OCI-LY1 (cell line): Measurements from ENCODE around the gene EPS8L3.
"Not testable (repeated sequence)": the region's sequence is repeated elsewhere in the genome, so short reads cannot be mapped to it uniquely, and the experiment has no call there.

Source experiments
- H2AFZ ChIP-seq: fragments of 200-600 bp; sonication (generic), shearing (Covaris generic); 2 replicates; pipeline ENCODE4 v1.6.0; 2014; ENCODE audit warnings: antibody characterized with exemption, mild to moderate bottlenecking, low read length
- H3F3A ChIP-seq: fragments of 200-600 bp; sonication (generic), shearing (Covaris generic); 2 replicates; pipeline ENCODE4 v1.6.0; 2014; ENCODE audit warnings: mild to moderate bottlenecking, antibody characterized with exemption, low read length, moderate library complexity; ENCODE audit not compliant: insufficient read depth
- H3K27ac ChIP-seq: fragments of 200-600 bp; sonication (generic); 2 replicates; pipeline ENCODE4 v1.5.1; 2014; ENCODE audit warnings: low read length, mixed run types, mild to moderate bottlenecking, low read depth; ENCODE audit not compliant: poor library complexity, severe bottlenecking
- H3K27me3 ChIP-seq: fragments of 200-600 bp; sonication (generic); 2 replicates; pipeline ENCODE4 v1.6.0; 2014; ENCODE audit warnings: antibody characterized with exemption, mild to moderate bottlenecking, low read length, moderate library complexity; ENCODE audit not compliant: insufficient read depth
- H3K36me3 ChIP-seq: fragments of 200-600 bp; sonication (generic); 2 replicates; pipeline ENCODE4 v1.6.1; 2014; ENCODE audit warnings: mild to moderate bottlenecking, antibody characterized with exemption, low read length, moderate library complexity, mixed read lengths; ENCODE audit not compliant: insufficient read depth
- H3K4me1 ChIP-seq: fragments of 200-600 bp; sonication (generic); 2 replicates; pipeline ENCODE4 v1.5.1; 2014; ENCODE audit warnings: mild to moderate bottlenecking, low read length, moderate library complexity; ENCODE audit not compliant: insufficient read depth, severe bottlenecking
- H3K4me2 ChIP-seq: fragments of 200-600 bp; sonication (generic), shearing (Covaris generic); 2 replicates; pipeline ENCODE4 v1.6.1; 2014; ENCODE audit warnings: low read length
- H3K4me3 ChIP-seq: fragments of 200-600 bp; sonication (generic); 2 replicates; pipeline ENCODE4 v1.5.1; 2014; ENCODE audit warnings: low read length, low read depth, mild to moderate bottlenecking, mixed read lengths; ENCODE audit not compliant: poor library complexity, severe bottlenecking
- H3K79me2 ChIP-seq: fragments of 200-600 bp; shearing (Covaris generic); 2 replicates; pipeline ENCODE4 v1.6.1; 2016; ENCODE audit warnings: mixed run types, low read length, mixed read lengths; ENCODE audit not compliant: insufficient read depth
- H3K9ac ChIP-seq: fragments of 200-600 bp; sonication (generic), shearing (Covaris generic); 2 replicates; pipeline ENCODE4 v1.6.1; 2014; ENCODE audit warnings: mild to moderate bottlenecking, low read length, mixed read lengths
- H3K9me2 ChIP-seq: fragments of 200-600 bp; sonication (generic), shearing (Covaris generic); 2 replicates; pipeline ENCODE4 v1.6.1; 2014; ENCODE audit warnings: low read depth, mild to moderate bottlenecking, low read length, mixed read lengths
- H3K9me3 ChIP-seq: fragments of 200-600 bp; shearing (Covaris generic); 2 replicates; pipeline ENCODE4 v1.6.1; 2014; ENCODE audit warnings: low read length, mixed read lengths
- H4K20me1 ChIP-seq: fragments of 200-600 bp; sonication (generic), shearing (Covaris generic); 2 replicates; pipeline ENCODE4 v1.6.0; 2016; ENCODE audit warnings: mild to moderate bottlenecking, low read length; ENCODE audit not compliant: insufficient read depth
- CTCF ChIP-seq: fragments of 200-600 bp; sonication (generic), shearing (Covaris generic); IDR thresholded peaks from 2 replicates; pipeline ENCODE4 v1.5.1; 2017; ENCODE audit warnings: mild to moderate bottlenecking, antibody characterized with exemption, low read length, moderate library complexity, mixed read lengths
- EZH2 ChIP-seq: fragments of 200-600 bp; sonication (generic), shearing (Covaris generic); IDR thresholded peaks from 2 replicates; pipeline ENCODE4 v1.8.0; 2017; ENCODE audit warnings: borderline replicate concordance, mixed run types, mild to moderate bottlenecking, antibody characterized with exemption, low read length, moderate library complexity, mixed read lengths

EPS8L3 gene

GRCh38 chr1:109705411-109705810, 58.3 kb downstream of the EPS8L3 start:
- no peaks in the 10 kb centered on the region for H3K4me1 ChIP-seq
- 0 out of 2 replicates have a peak, but pooled peaks cover 5% of the 10 kb centered on the region for H3K27me3 ChIP-seq
- no peaks in the 10 kb centered on the region for H3K9me2 ChIP-seq
- no peak overlapping the region for H3K4me3 ChIP-seq
- no peak overlapping the region for H3K4me2 ChIP-seq
- no peaks in the 10 kb centered on the region for H3F3A ChIP-seq
- H3K36me3 ChIP-seq, result no peaks in the 10 kb centered on the region; the same call in 1 of the 2 replicates
- no peak for TF ChIP-seq EZH2
- no peak for TF ChIP-seq CTCF
- no peak overlapping the region for H3K27ac ChIP-seq
- H2AFZ ChIP-seq, result no peak overlapping the region
- no peaks in the 10 kb centered on the region for H4K20me1 ChIP-seq
- H3K79me2 ChIP-seq, result no peaks in the 10 kb centered on the region
- H3K9me3 ChIP-seq, result no peaks in the 10 kb centered on the region
- no peak overlapping the region for H3K9ac ChIP-seq

- H3K27ac ChIP-seq, result no peak overlapping the region
- no peaks in the 10 kb centered on the region for H3K4me1 ChIP-seq
- TF ChIP-seq CTCF (peak; percentile 28; the same call in 1 of the 2 replicates), EZH2 (no peak)
- no peaks in the 10 kb centered on the region for H4K20me1 ChIP-seq
- H3K4me2 ChIP-seq, result no peak overlapping the region
- no peaks in the 10 kb centered on the region; the same call in 1 of the 2 replicates for H3K36me3 ChIP-seq
- no peak overlapping the region for H2AFZ ChIP-seq
- H3F3A ChIP-seq, result no peaks in the 10 kb centered on the region
- H3K9me3 ChIP-seq, result no peaks in the 10 kb centered on the region
- no peaks in the 10 kb centered on the region for H3K79me2 ChIP-seq
- H3K9me2 ChIP-seq, result no peaks in the 10 kb centered on the region
- H3K9ac ChIP-seq, result no peak overlapping the region
- H3K27me3 ChIP-seq, result 0 out of 2 replicates have a peak, but pooled peaks cover 5% of the 10 kb centered on the region
- no peak overlapping the region for H3K4me3 ChIP-seq
These were observed 59.5 kb downstream of the EPS8L3 start for GRCh38 chr1:109704173-109704572.

- H2AFZ ChIP-seq, H3F3A ChIP-seq, H4K20me1 ChIP-seq, H3K27ac ChIP-seq, H3K27me3 ChIP-seq, H3K36me3 ChIP-seq, H3K9me3 ChIP-seq, H3K4me1 ChIP-seq, H3K9ac ChIP-seq, H3K9me2 ChIP-seq, H3K79me2 ChIP-seq, H3K4me2 ChIP-seq, H3K4me3 ChIP-seq: not testable (repeated sequence)
These were observed 60.8 kb downstream of the EPS8L3 start for GRCh38 chr1:109702940-109703339.
